HG02840 (cell line): ENCODE measurements around the gene PLIN4.
"Not testable (repeated sequence)": the region's sequence is repeated elsewhere in the genome, so short reads cannot be mapped to it uniquely, and the experiment has no call there.

ENCODE experiments used
- ATAC-seq: cut with Tn5 transposase; IDR thresholded peaks from one replicate; pipeline ENCODE4 v1.9.1; 2021; ENCODE audit warnings: mild to moderate bottlenecking, moderate library complexity, moderate number of reproducible peaks; ENCODE audit not compliant: unreplicated experiment, low FRiP score

PLIN4 gene

DNA sequence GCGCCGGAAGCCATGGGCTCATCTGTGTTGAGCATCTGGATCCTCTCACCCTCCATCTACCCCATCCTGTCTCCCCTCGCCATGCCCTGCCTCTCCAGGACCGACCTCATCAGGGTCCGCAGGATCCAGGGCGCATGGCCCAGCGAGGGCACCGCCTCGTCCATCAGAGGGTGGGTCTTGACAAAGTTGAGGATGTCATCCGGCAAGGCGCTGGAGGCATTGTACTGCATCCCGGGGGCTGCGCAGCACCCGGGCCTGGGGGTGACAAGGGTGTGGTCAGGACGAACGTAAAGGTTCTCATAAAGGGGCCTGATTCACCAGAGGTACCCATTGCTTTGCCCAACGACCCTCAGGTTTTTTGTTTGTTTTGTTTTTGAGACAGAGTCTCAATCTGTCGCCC is 31.7 kb upstream of the PLIN4 start:
- ATAC-seq = no peak

- ATAC-seq = no peak
These were observed 29.9 kb upstream of the PLIN4 start for GRCh38 chr19:4548238-4548584.

DNA sequence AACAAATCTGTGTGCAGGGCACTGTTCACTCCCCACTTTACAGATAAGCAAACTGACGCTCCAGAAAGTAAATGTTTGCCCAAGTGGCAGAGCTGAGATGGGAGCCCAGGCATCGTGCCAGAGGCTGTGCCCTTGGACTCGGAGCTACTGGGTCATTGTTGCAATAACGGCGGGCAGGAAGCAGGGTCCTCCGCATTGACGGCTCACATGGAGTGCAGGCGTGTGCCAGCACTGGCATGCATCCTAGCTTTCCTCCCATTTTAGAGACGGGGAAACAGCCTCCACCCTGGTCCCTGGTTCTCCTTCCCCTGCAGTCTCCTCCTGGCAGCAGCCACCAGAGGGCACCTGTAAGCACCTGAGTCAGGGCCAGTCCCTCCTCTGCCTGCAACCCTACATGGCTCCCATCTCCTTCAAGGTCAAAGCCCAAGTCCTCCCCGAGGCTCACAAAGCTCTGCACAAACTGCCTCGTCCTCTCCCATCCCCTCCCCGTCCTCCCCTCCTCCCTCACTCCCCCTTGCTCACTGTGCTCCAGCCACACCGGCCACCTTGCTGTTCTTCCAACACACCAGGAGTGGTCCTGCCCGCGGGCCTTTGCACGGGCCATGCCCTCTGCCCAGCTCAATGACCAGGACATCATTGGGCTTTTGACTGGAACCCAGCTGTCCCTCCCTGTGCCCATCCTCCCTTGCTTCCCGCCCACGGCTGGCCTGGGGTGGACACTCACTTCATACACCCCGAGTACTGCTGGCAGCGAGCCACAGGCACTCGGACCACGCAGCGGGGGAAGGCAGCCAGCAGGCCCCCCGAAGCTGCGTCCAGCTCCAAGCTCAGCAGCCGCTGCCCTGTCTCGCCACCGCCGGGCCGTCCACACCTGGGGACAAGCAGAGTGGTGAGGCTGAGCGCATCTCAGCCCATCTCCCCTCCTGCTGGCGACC is 29.3 kb upstream of the PLIN4 start:
- no peak for ATAC-seq

DNA sequence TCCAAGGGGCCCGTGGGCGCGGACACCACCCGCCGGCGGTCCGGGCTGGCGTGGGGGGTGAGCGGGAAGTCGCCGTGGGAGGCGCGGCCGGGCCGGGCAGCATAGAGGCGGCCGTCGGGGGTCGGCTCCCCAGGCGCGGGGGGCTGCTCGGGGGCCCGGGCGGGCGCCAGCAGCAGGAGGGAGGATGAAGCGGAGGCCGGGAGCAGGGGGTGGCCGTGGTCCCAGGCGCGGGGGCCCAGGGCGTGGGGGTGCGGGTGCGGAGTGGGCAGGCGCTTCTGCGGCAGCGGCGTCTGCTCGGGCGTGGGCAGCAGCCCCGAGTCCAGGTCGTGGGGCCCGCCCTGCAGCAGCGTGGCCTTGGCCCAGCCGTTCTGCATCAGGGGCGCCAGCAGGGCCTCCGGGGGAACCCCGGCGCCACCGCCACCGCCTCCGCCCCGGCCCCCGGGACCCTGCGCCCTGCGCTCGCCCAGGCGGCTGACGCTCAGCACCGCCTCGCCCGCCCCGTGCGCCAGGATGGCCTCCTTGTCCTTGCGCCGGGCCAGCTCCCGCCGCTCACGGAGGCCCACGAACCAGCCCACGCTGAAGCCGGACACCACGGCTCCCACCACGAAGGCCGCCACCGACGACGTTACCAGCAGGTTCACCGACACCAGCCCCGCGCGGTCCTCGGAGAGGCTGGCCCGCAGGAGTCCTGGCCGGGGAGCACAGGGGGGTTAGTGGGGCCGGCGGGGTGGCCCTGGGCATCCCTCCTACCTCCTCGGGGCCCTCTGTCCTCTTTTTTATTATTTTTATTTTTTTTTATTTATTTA is 25.8 kb upstream of the PLIN4 start:
- no peak for ATAC-seq

DNA sequence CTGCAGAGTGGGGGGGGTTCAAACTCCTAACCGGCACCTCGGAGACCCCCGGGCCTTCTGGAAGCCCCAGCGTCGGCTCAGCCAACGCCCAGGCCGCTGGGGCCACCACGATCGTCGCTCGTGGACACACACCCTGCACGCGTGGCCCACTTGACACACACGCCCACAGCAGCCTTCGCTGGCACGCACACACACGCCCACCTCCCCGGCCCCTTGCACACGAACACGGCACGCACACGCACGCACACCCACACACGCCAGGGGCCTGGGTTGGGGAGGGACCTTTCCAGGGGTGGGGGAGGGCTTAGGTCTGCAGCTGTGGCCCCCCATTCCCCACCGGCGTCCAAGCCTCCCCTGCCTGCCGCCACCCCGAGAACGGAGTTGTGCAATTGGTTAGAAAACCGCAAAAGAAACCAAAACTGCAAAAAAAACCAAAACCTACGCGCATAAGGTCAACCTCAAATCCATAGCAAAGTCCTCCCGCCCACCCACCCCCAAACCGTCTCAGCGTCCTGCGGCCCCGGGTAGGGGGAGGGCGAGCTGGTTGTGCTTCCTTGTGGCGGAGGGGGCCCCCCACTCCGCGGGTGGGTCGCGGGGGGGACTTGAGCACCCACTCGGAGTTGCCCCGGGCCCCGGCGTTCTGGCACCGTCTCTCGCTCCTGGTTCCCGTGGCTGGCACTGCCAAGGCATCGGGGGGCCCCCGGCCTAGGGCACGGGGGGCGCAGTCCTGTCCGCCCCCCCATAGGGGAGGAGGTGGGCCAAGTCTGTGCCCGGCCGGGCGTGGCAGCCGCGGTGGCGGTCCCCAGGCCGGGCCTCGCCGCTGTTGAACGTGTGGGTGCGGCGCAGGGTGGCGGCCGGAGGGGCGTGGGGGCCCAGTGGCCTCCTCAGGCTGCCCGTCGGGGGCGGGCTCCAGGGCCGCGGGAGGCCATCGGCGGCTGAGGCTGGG is 24.9 kb upstream of the PLIN4 start:
- no peak for ATAC-seq

DNA sequence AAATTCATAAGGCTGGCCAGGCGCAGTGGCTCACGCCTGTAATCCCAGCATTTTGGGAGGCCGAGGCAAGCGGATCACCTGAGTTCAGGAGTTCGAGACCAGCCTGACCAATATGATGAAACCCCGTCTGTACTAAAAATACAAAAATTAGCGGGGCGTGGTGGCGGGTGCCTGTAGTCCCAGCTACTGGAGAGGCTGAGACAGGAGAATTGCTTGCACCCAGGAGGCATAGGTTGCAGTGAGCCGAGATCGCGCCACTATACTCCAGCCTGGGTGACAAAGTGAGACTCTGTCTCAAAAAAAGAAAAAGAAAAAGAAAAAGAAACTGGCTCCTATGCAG is 23.5 kb upstream of the PLIN4 start:
- ATAC-seq = not testable (repeated sequence)

DNA sequence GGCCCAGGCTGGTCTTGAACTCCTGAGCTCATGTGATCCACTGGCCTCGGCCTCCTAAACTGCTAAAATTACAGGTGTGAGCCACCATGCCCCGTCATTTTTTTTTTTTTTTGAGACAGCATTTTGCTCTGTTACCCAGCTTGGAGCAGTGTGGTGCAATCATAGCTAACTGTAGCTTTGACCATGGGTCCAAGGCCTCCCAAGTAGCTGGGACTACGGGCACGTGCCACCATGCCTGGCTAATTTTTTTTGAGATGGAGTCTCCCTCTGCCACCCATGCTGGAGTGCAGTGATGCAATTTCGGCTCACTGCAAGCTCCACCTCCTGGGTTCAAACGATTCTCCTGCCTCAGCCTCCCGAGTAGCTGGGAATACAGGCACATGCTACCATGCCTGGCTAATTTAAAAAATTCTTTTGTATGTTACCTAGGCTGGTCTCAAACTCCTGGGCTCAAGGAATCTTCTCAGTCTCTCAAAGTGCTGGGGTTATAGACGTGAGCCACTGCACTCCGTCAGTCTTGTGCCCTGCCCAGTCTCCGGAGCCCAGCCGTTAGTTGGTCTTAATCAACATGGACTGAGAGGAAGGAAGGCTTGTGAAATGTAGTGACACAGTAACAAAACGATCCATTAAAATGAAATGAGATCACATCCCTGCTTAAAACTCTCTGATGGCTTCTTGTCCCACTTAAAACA is 23.0 kb upstream of the PLIN4 start:
- ATAC-seq = no peak

DNA sequence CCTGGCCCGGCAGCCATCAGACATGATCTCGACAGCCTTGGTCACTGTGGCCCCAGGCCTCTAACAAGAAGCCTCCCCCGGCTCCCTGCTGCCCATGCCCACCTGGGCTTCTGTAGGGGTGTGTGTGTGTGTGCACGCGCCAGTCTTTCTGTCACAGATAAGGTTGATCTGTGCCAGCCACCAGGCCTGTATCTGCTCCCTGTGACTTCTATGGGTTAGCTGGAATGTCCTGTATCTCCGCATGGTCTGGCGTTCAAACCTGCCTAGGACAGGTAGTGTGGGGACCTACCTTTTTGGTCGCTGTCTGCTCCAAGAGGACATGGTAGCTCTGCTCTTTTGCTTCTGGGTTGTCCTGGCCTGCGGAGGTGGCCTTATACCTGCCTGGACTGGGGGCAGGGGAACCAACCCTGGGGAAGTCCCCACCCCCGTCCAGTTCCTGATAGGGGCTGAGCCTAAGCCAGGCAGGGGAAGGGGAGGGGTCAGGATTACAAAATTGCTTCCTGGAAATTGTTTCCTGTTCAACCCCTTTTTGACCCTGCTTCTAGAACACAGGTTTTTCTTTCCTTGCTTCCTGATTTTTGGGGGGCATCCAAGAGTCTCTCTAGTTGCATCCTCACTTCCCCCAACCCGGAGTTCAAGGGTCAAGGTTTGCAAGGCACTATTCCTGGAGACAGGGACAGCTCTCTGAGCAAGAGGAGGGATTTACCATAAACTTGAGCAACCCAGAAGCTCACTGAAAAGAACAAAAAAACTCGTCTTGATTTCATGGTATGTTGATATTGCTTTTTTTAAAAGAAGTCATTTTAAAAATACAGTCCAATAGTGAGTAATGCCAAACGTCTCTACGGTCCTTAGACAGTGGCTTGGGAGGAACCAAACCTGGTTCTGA is 21.7 kb upstream of the PLIN4 start, which contains the start of gene LRG1:
Gene LRG1 (minus strand): TSS at position 344 of the 889 bp plus-strand sequence. CDS start 23 bp downstream, at position 321.
- no peak for ATAC-seq

DNA sequence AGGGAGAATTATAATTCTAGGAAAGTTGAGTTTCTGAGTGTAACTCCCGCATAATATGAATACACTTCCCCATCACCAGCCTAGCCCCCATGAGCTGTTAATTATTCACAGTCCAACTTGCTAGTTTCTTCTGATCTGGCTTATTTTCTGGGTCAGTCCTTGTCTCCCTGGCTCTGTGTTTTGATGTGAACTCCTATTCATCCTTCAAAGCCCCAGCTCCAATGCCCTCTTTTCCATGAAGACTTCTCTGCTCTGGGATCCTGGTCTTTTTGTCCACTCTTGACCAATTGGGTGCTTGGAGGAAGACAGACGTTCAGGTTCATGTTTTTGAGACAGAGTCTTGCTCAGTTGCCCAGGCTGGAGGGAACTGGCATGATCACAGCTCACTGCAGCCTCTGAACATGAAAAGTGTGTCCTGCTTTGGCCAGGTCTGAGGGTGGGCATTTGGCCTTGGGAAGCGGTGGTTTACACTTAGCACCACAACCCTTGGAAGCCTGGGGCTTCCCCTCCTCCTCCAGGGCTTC is 20.9 kb upstream of the PLIN4 start:
- ATAC-seq = no peak

DNA sequence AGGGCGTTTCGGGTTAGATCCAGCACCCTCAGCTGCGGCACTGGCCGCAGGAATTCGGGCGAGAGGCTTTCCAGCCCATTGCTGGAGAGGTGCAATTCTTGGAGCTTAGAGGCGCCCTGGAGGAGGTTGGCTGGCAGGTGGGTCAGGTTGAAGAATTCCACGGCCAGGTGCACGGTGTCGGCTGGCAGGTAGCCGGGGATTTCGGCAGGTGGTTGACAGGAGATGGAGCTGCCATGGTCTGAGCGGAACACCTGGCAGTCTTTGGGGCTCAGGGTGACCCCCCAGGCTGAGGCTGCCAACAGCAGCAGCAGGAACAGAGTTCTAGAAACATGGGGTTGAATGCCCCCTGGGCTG is 20.3 kb upstream of the PLIN4 start:
- no peak for ATAC-seq

GRCh38 chr19:4537953-4538600 is 19.8 kb upstream of the PLIN4 start:
- ATAC-seq = no peak

GRCh38 chr19:4536798-4537197 is 18.5 kb upstream of the PLIN4 start:
- ATAC-seq = no peak

GRCh38 chr19:4534836-4535658 is 16.8 kb upstream of the PLIN4 start, which contains the start of gene PLIN5:
Gene PLIN5 (minus strand): TSS chr19:4535224. CDS start chr19:4534074, 1,150 bp downstream.
- no peak for ATAC-seq

GRCh38 chr19:4533835-4534424 is 15.6 kb upstream of the PLIN4 start:
- no peak for ATAC-seq

- ATAC-seq = no peak
These were observed 15.0 kb upstream of the PLIN4 start for GRCh38 chr19:4533334-4533733.

DNA sequence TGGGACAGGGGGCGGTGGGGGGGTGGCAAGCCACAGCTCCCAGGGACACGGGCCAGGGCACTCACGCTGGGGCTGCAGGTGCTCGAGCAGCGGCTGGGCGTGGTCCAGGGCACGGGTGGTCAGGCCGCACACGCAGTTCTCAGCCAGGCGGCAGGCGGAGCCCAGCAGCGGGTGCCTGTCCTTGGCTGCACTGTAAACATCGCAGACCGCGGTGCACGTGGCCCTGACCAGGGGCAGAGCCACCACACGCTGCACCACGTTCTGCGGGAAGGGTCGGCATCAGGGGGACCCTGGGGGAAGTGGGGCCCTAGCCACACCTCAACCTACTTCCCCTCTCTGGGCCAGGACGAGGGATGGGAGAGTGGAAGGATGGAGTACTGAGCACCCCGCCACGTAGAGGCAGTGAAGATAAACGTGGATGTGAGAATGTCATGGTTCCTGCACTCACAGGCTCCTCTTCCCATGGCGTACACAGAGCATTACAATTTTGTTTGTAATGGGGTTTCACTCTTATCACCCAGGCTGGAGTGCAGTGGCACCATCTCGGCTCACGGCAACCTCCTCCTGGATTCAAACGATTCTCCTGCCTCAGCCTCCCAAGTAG is 13.4 kb upstream of the PLIN4 start:
- ATAC-seq = no peak
